OCI-LY1 (cell line): ENCODE measurements around the gene SYTL4.

Experiments used
- EZH2 ChIP-seq: fragments of 200-600 bp; sonication (generic), shearing (Covaris generic); IDR thresholded peaks from 2 replicates; pipeline ENCODE4 v1.8.0; 2017; ENCODE audit warnings: borderline replicate concordance, mixed run types, mild to moderate bottlenecking, antibody characterized with exemption, low read length, moderate library complexity, mixed read lengths
- TF ChIP-seq, protein P1 (sequence below): fragments of 200-600 bp; sonication (generic), shearing (Covaris generic); IDR thresholded peaks from 2 replicates; pipeline ENCODE4 v1.5.1; 2017; ENCODE audit warnings: mild to moderate bottlenecking, antibody characterized with exemption, low read length, moderate library complexity, mixed read lengths

DNA sequence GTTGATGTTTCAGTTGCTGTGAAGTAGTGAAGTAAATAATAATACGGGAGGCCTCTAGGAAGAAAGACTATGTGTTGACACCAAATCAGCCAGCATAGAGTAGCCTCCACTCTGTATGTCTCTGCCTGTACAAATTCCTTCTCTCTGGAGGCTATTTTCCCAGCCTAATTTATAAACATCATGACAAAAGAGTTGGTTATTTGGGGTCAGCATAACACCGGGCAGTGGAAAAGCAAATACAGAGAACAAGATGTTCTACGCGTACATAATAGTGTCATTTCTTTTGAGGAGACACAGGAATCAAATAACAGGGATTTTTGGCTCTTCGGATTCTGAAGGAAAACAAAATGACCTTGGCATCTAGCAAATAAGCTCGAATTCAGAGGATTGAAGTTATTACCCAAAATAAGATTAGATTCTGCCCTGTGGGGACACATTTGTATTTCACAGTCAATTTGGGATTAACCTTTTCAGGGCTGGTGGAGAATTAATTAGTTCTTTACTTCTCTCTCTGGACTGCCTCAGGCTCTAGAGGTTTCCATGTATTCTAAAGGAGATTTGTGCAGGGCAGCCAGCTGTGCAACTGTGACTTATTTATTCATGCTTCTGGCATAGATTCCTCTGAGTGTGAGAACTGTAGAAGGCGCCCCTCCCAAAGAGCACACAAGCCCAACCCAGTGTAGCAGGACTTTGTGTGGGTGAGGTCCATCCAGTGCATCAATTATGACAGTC lies 14.1 kb upstream of the SYTL4 start:
- TF ChIP-seq, protein P1, sequence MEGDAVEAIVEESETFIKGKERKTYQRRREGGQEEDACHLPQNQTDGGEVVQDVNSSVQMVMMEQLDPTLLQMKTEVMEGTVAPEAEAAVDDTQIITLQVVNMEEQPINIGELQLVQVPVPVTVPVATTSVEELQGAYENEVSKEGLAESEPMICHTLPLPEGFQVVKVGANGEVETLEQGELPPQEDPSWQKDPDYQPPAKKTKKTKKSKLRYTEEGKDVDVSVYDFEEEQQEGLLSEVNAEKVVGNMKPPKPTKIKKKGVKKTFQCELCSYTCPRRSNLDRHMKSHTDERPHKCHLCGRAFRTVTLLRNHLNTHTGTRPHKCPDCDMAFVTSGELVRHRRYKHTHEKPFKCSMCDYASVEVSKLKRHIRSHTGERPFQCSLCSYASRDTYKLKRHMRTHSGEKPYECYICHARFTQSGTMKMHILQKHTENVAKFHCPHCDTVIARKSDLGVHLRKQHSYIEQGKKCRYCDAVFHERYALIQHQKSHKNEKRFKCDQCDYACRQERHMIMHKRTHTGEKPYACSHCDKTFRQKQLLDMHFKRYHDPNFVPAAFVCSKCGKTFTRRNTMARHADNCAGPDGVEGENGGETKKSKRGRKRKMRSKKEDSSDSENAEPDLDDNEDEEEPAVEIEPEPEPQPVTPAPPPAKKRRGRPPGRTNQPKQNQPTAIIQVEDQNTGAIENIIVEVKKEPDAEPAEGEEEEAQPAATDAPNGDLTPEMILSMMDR, result no peak
- TF ChIP-seq EZH2, result no peak
